Stimulated activated memory B cell treated with anti-CD40 and anti-IgM and Interleukin-4, amounts not matched to agents 10 μg/mL and 1 μg/mL and 100 μg/mL, for 72 hours (primary cell): Measurements from ENCODE around the gene ADAMTSL3.

Source experiments
- ATAC-seq: fragments of 150-1000 bp; cut with Tn5 transposase; 2 replicates; pipeline ENCODE4 v1.10.0; 2021
- H3K27ac Mint-ChIP-seq: one replicate; pipeline ENCODE4 v1.8.0; 2022; ENCODE audit warnings: mild to moderate bottlenecking, mixed read lengths
- H3K27me3 Mint-ChIP-seq: one replicate; pipeline ENCODE4 v1.8.0; 2022; ENCODE audit warnings: mixed read lengths
- H3K36me3 Mint-ChIP-seq: one replicate; pipeline ENCODE4 v1.8.0; 2022; ENCODE audit warnings: mixed read lengths
- H3K4me1 Mint-ChIP-seq: one replicate; pipeline ENCODE4 v1.8.0; 2022; ENCODE audit warnings: mixed read lengths
- H3K4me3 Mint-ChIP-seq: one replicate; pipeline ENCODE4 v1.8.0; 2022; ENCODE audit warnings: mild to moderate bottlenecking, moderate library complexity, mixed read lengths
- H3K9me3 Mint-ChIP-seq: one replicate; pipeline ENCODE4 v1.8.0; 2022; ENCODE audit warnings: mixed read lengths

ADAMTSL3 gene

GRCh38 chr15:83709811-83710210, 55.9 kb downstream of the ADAMTSL3 start:
- Mint-ChIP-seq H3K27me3 (no peaks in the 10 kb centered on the region), H3K4me1 (no peaks in the 10 kb centered on the region), H3K36me3 (no peaks in the 10 kb centered on the region), H3K4me3 (no peak overlapping the region), H3K9me3 (no peaks in the 10 kb centered on the region), H3K27ac (no peak overlapping the region)
- no peak for ATAC-seq

DNA sequence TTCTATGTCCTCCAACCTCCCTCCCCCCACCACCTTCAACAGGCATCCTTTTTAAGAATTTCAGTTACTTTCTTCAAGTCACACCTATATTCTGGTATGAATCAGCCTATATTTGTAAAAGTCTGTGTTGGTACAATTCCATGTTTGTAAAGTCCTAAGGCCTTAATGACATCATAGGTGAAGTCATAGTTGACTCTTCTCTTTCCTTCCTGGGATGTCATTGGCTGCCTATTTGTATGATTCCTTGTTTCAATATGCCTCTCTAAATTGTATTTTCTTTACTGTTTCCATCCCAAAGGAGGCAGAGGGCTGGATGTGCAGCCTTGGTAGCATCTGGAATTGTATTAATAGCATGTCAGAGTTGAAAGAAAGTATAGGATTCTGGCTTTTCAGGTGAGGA, 56.5 kb downstream of the ADAMTSL3 start:
- H3K27me3 Mint-ChIP-seq, result no peaks in the 10 kb centered on the region
- no peak for ATAC-seq
- H3K36me3 Mint-ChIP-seq, result no peaks in the 10 kb centered on the region
- no peak overlapping the region for H3K4me3 Mint-ChIP-seq
- H3K27ac Mint-ChIP-seq, result no peak overlapping the region
- no peaks in the 10 kb centered on the region for H3K9me3 Mint-ChIP-seq
- no peaks in the 10 kb centered on the region for H3K4me1 Mint-ChIP-seq

DNA sequence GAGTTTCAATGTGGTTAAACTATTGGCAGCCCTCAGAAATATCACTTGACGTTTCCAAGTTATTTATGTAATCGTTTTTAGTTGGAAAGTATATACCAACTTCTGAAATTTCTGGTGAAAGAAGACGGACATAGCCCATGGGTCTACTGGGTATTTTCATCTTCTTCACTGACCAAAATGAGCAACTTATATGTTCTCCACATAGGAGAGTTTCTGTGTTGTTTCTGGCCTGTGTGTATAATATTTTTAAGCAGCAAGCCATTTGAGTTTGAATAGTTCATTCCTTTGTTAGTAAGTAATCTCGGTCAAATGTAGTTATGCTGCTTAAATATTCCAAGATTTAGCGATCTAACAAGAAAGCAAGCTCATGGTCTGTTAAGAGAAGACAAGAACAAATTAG, 57.3 kb downstream of the ADAMTSL3 start:
- H3K4me3 Mint-ChIP-seq, result no peak overlapping the region
- ATAC-seq, result no peak
- no peaks in the 10 kb centered on the region for H3K36me3 Mint-ChIP-seq
- no peaks in the 10 kb centered on the region for H3K27me3 Mint-ChIP-seq
- H3K9me3 Mint-ChIP-seq, result peaks cover 2% of the 10 kb centered on the region
- H3K4me1 Mint-ChIP-seq, result no peaks in the 10 kb centered on the region
- H3K27ac Mint-ChIP-seq, result no peak overlapping the region

- Mint-ChIP-seq H3K27ac (no peak overlapping the region), H3K9me3 (peaks cover 2% of the 10 kb centered on the region), H3K36me3 (no peaks in the 10 kb centered on the region), H3K4me3 (no peak overlapping the region), H3K4me1 (no peaks in the 10 kb centered on the region), H3K27me3 (no peaks in the 10 kb centered on the region)
- no peak for ATAC-seq
These were observed 59.3 kb downstream of the ADAMTSL3 start for GRCh38 chr15:83713242-83713641.

- no peak for ATAC-seq
- peaks cover 2% of the 10 kb centered on the region for H3K9me3 Mint-ChIP-seq
- no peaks in the 10 kb centered on the region for H3K36me3 Mint-ChIP-seq
- H3K4me3 Mint-ChIP-seq, result no peak overlapping the region
- no peaks in the 10 kb centered on the region for H3K4me1 Mint-ChIP-seq
- no peak overlapping the region for H3K27ac Mint-ChIP-seq
- no peaks in the 10 kb centered on the region for H3K27me3 Mint-ChIP-seq
These were observed 61.2 kb downstream of the ADAMTSL3 start for GRCh38 chr15:83714939-83715628.

DNA sequence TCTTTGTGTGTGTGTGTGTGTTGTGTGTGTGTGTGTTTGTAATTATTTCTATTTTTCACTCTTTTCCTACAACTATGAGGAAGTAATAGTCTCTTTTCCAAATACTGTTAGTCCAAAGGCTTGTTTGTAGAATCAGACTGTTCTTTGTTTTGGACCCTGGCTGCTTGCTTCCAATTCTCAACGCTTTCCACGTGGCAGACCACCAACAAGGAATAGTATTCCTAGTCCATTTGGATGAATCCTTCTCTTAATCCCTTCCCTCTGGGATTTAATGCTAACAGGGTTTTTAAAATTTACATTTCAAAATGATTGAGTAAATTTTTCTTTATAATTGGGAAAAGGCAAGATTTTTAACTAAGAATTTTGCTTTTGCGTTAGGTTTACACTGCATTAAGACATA, 62.7 kb downstream of the ADAMTSL3 start:
- Mint-ChIP-seq H3K9me3 (peaks cover 2% of the 10 kb centered on the region), H3K4me3 (no peak overlapping the region), H3K4me1 (no peaks in the 10 kb centered on the region), H3K27me3 (no peaks in the 10 kb centered on the region), H3K36me3 (no peaks in the 10 kb centered on the region), H3K27ac (no peak overlapping the region)
- no peak for ATAC-seq

- H3K4me3 Mint-ChIP-seq, result no peak overlapping the region
- H3K4me1 Mint-ChIP-seq, result no peaks in the 10 kb centered on the region
- H3K27me3 Mint-ChIP-seq, result no peaks in the 10 kb centered on the region
- ATAC-seq, result no peak
- H3K9me3 Mint-ChIP-seq, result peaks cover 2% of the 10 kb centered on the region
- no peak overlapping the region for H3K27ac Mint-ChIP-seq
- H3K36me3 Mint-ChIP-seq, result no peaks in the 10 kb centered on the region
These were observed 63.1 kb downstream of the ADAMTSL3 start for GRCh38 chr15:83717010-83717409.

- Mint-ChIP-seq H3K9me3 (peaks cover 2% of the 10 kb centered on the region), H3K27ac (no peak overlapping the region), H3K27me3 (no peaks in the 10 kb centered on the region), H3K4me3 (no peak overlapping the region), H3K4me1 (no peaks in the 10 kb centered on the region), H3K36me3 (no peaks in the 10 kb centered on the region)
- ATAC-seq, result no peak
These were observed 66.5 kb downstream of the ADAMTSL3 start for GRCh38 chr15:83720468-83720867.

GRCh38 chr15:83721031-83721430, 67.1 kb downstream of the ADAMTSL3 start:
- Mint-ChIP-seq H3K36me3 (no peaks in the 10 kb centered on the region), H3K27me3 (no peaks in the 10 kb centered on the region), H3K4me1 (no peaks in the 10 kb centered on the region), H3K4me3 (no peak overlapping the region), H3K27ac (no peak overlapping the region), H3K9me3 (peaks cover 1% of the 10 kb centered on the region)
- ATAC-seq, result no peak

DNA sequence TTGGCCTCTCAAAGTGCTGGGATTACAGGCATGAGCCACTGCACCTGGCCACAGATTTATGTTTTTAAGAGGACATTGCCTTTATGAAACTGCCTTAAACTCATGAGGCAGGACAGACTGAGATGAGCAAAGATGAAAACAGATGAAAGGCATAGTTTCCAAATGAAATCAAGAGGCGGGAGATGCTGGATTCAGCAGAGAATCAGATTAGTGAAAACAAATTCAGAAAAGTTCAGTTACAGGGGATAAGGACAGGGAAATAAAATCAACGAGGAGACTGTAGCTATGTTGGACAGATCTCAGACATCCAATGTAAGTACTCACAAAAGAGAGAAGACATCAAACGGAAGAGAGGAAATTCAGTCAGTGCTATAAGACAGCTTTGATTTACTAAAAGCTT, 68.1 kb downstream of the ADAMTSL3 start:
- H3K27ac Mint-ChIP-seq, result no peak overlapping the region
- no peak overlapping the region for H3K4me3 Mint-ChIP-seq
- ATAC-seq, result no peak
- no peaks in the 10 kb centered on the region for H3K4me1 Mint-ChIP-seq
- H3K36me3 Mint-ChIP-seq, result no peaks in the 10 kb centered on the region
- peaks cover 6% of the 10 kb centered on the region for H3K9me3 Mint-ChIP-seq
- no peaks in the 10 kb centered on the region for H3K27me3 Mint-ChIP-seq

DNA sequence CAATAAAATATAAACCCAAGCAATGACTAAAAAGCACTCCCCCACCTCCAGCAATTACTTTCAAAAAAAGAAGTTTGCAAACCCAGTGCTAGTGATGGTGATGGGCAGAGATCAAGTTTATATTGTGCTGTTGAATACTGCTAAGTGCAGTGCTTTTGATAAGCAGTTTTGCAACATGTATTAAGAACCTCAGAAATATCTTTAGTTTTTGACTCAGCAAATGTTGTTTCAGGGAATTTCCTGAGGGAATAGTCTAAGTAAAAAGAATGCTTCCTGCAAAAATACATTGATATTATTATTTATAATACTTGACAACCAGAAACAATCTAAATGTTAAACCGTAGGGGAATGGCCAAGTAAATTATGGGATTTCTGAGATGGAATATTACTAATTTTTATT, 69.3 kb downstream of the ADAMTSL3 start:
- no peak for ATAC-seq
- H3K4me1 Mint-ChIP-seq, result no peaks in the 10 kb centered on the region
- no peaks in the 10 kb centered on the region for H3K36me3 Mint-ChIP-seq
- no peak overlapping the region for H3K4me3 Mint-ChIP-seq
- peaks cover 9% of the 10 kb centered on the region for H3K9me3 Mint-ChIP-seq
- H3K27me3 Mint-ChIP-seq, result no peaks in the 10 kb centered on the region
- no peak overlapping the region for H3K27ac Mint-ChIP-seq

DNA sequence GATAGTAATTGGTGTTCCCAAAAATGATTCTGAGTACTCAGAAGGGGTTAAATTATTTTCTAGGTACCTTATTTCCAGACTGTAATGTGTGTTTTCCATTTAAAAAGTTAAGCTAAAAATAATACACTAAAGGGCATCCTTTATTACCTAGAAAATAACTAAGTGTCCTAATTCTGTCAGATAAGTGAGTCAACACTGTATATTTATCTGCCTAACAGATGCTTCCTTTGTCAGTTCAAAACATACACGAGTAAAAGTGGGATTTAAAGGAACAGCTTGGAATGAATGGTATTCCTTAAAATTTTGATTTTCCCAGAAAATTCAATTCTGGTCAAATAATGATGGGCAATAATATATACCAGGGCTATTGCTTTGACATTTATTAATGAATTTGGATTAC, 78.3 kb downstream of the ADAMTSL3 start:
- Mint-ChIP-seq H3K4me3 (no peak overlapping the region), H3K27ac (no peak overlapping the region)
- ATAC-seq, result no peak

DNA sequence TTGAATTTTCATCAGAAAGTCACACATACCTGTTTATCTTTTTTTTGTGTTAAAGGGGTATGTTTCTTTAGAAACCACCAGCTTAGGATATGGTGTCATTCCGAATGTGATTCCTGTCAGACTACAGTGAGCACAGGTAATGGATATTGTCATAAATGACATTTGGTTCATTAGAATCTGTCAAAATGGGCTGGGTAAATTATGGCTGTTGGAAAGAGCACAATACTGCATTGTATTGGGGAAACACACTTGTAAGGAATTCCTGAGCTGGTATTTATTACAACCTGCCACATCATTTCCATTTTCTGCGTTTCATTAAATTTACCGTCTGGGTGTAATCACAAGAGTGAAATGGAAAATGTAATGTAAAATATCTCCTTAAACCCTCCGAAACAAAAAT, 78.8 kb downstream of the ADAMTSL3 start:
- Mint-ChIP-seq H3K27ac (no peak overlapping the region), H3K27me3 (peaks cover 8% of the 10 kb centered on the region), H3K4me3 (no peak overlapping the region), H3K9me3 (peaks cover 3% of the 10 kb centered on the region), H3K4me1 (no peaks in the 10 kb centered on the region), H3K36me3 (no peaks in the 10 kb centered on the region)
- ATAC-seq, result no peak

More for the DNA sequence above, 78.3 kb downstream of the ADAMTSL3 start:
- Mint-ChIP-seq H3K4me1 (no peaks in the 10 kb centered on the region), H3K9me3 (peaks cover 3% of the 10 kb centered on the region), H3K36me3 (no peaks in the 10 kb centered on the region), H3K27me3 (peaks cover 8% of the 10 kb centered on the region)

- H3K27me3 Mint-ChIP-seq, result peaks cover 8% of the 10 kb centered on the region
- H3K4me3 Mint-ChIP-seq, result no peak overlapping the region
- ATAC-seq, result no peak
- no peaks in the 10 kb centered on the region for H3K4me1 Mint-ChIP-seq
- peaks cover 3% of the 10 kb centered on the region for H3K9me3 Mint-ChIP-seq
- H3K36me3 Mint-ChIP-seq, result no peaks in the 10 kb centered on the region
- no peak overlapping the region for H3K27ac Mint-ChIP-seq
These were observed 79.3 kb downstream of the ADAMTSL3 start for GRCh38 chr15:83733206-83733605.

GRCh38 chr15:83733691-83734090, 79.8 kb downstream of the ADAMTSL3 start:
- Mint-ChIP-seq H3K4me1 (no peaks in the 10 kb centered on the region), H3K27me3 (peaks cover 8% of the 10 kb centered on the region), H3K36me3 (no peaks in the 10 kb centered on the region), H3K27ac (no peak overlapping the region), H3K9me3 (peaks cover 3% of the 10 kb centered on the region), H3K4me3 (no peak overlapping the region)
- no peak for ATAC-seq

GRCh38 chr15:83734487-83734886, 80.6 kb downstream of the ADAMTSL3 start:
- ATAC-seq, result no peak
- no peaks in the 10 kb centered on the region for H3K4me1 Mint-ChIP-seq
- no peaks in the 10 kb centered on the region for H3K9me3 Mint-ChIP-seq
- no peaks in the 10 kb centered on the region for H3K36me3 Mint-ChIP-seq
- H3K27me3 Mint-ChIP-seq, result peaks cover 2% of the 10 kb centered on the region
- H3K4me3 Mint-ChIP-seq, result no peak overlapping the region
- H3K27ac Mint-ChIP-seq, result no peak overlapping the region

- H3K4me1 Mint-ChIP-seq, result no peaks in the 10 kb centered on the region
- no peak for ATAC-seq
These were observed 85.7 kb downstream of the ADAMTSL3 start for GRCh38 chr15:83739629-83740028.

More at GRCh38 chr15:83739629-83740028, 85.7 kb downstream of the ADAMTSL3 start:
- no peaks in the 10 kb centered on the region for H3K36me3 Mint-ChIP-seq
- no peak overlapping the region for H3K4me3 Mint-ChIP-seq
- no peaks in the 10 kb centered on the region for H3K27me3 Mint-ChIP-seq
- H3K27ac Mint-ChIP-seq, result no peak overlapping the region
- H3K9me3 Mint-ChIP-seq, result peaks cover 3% of the 10 kb centered on the region
